Vagina (tissue), 2 donors: ENCODE data around the gene UBE2F. TPM values are rescaled to one million over a fixed set of nuclear protein-coding genes. Genes with fewer than 3 reads are reported as not detected.
A peak's percentile ranks its signal among the peaks of the same experiment; 100 is the strongest.

ENCODE experiments used
- DNase-seq, 2 donors: peaks; one replicate each; pipeline ENCODE4 v3.0.0-alpha.2; 2017; ENCODE audit errors: extremely low spot score in 2 of 2
- H3K27ac ChIP-seq: fragments of 200-600 bp; sonication (generic); one replicate; pipeline ENCODE4 v1.5.1; 2019
- H3K27me3 ChIP-seq: fragments of 200-600 bp; sonication (generic); one replicate; pipeline ENCODE4 v1.5.1; 2019
- H3K36me3 ChIP-seq, 2 donors: fragments of 200-600 bp; sonication (generic); one replicate each; pipeline ENCODE4 v1.5.1; 2017 to 2019
- H3K4me1 ChIP-seq: fragments of 200-600 bp; sonication (generic); one replicate; pipeline ENCODE4 v1.5.1; 2019
- H3K4me3 ChIP-seq, 2 donors: fragments of 200-600 bp; sonication (generic); 1 replicate in 1 of 2; 2 replicates in 1 of 2; pipeline ENCODE4 v1.5.1; 2016 to 2019
- H3K9me3 ChIP-seq: fragments of 200-600 bp; sonication (generic); one replicate; pipeline ENCODE4 v1.5.1; 2019
- CTCF ChIP-seq, 3 experiments: fragments of 450-650 bp in 2 of 3; fragments of 200-600 bp in 1 of 3; sonication (generic) in 1 of 3; IDR thresholded peaks; one replicate each; pipeline ENCODE4 v1.5.1; 2017 to 2019; ENCODE audit warnings: antibody characterized with exemption in 3 of 3, mild to moderate bottlenecking in 2 of 3, moderate library complexity in 2 of 3
- POLR2A ChIP-seq, 2 donors: fragments of 450-650 bp; IDR thresholded peaks; one replicate each; pipeline ENCODE4 v1.6.1; 2017; ENCODE audit warnings: antibody characterized with exemption in 2 of 2, mild to moderate bottlenecking in 2 of 2, moderate library complexity in 2 of 2
- POLR2AphosphoS5 ChIP-seq, 2 donors: sonication (generic); formaldehyde crosslinking; IDR thresholded peaks; one replicate each; pipeline ENCODE4 v1.9.0; 2017; ENCODE audit warnings: antibody characterized with exemption in 2 of 2, mild to moderate bottlenecking in 2 of 2, low read depth in 1 of 2; ENCODE audit not compliant: insufficient read depth in 1 of 2
- intact Hi-C: fragments of 100-400 bp; cut with DNase I; formaldehyde crosslinking; loops from one replicate; pipeline ENCODE4 v1.15.1; 2023
- total RNA-seq: library from RNA; depleted of rRNA; stranded (reverse); fragments of >200 nt; gene quantifications from one replicate; pipeline ENCODE4 v1.2.3, GENCODE V29; 2016

UBE2F gene
- total RNA-seq, 1 donor from 2014 or later, result 57.0 TPM

GRCh38 chr2:238081150-238081549 lies 114.3 kb downstream of the UBE2F start:
- no peaks in the 10 kb centered on the region for H3K9me3 ChIP-seq
- peaks cover 0 to 22% of the 10 kb centered on the region in 2 donors for H3K36me3 ChIP-seq
- TF ChIP-seq CTCF (IDR thresholded peaks at IDR 0.05) (no peak), POLR2A (IDR thresholded peaks at IDR 0.05) (no peak), POLR2AphosphoS5 (IDR thresholded peaks at IDR 0.05; ENCODE audit: insufficient read depth in 1 of 2, low read depth in 1 of 2) (no peak)
- DNase-seq, result no peak
- intact Hi-C loops, result no loop called here
- H3K27ac ChIP-seq, result no peak overlapping the region
- H3K27me3 ChIP-seq, result no peaks in the 10 kb centered on the region
- no peaks in the 10 kb centered on the region for H3K4me1 ChIP-seq
- H3K4me3 ChIP-seq, result no peak overlapping the region

GRCh38 chr2:238081561-238081960 lies 114.7 kb downstream of the UBE2F start:
- Histone ChIP-seq H3K4me1 (no peaks in the 10 kb centered on the region), H3K9me3 (no peaks in the 10 kb centered on the region), H3K36me3 (peaks cover 0 to 22% of the 10 kb centered on the region in 2 donors), H3K4me3 (no peak overlapping the region), H3K27me3 (no peaks in the 10 kb centered on the region), H3K27ac (no peak overlapping the region)
- intact Hi-C loops, result no loop called here
- TF ChIP-seq POLR2AphosphoS5 (IDR thresholded peaks at IDR 0.05; ENCODE audit: insufficient read depth in 1 of 2, low read depth in 1 of 2) (no peak), POLR2A (IDR thresholded peaks at IDR 0.05) (no peak), CTCF (IDR thresholded peaks at IDR 0.05) (no peak)
- no peak for DNase-seq

- peak in 1 of 2 donors; percentile 76 for DNase-seq
- peaks cover 0 to 22% of the 10 kb centered on the region in 2 donors for H3K36me3 ChIP-seq
- H3K27me3 ChIP-seq, result no peaks in the 10 kb centered on the region
- intact Hi-C loops, result no loop called here
- no peaks in the 10 kb centered on the region for H3K9me3 ChIP-seq
- no peak overlapping the region for H3K27ac ChIP-seq
- TF ChIP-seq POLR2A (IDR thresholded peaks at IDR 0.05), result no peak
- TF ChIP-seq CTCF (IDR thresholded peaks at IDR 0.05), result no peak
- H3K4me3 ChIP-seq, result no peak overlapping the region
- H3K4me1 ChIP-seq, result no peaks in the 10 kb centered on the region
Observed at GRCh38 chr2:238082151-238082550, 115.3 kb downstream of the UBE2F start.

GRCh38 chr2:238082827-238083226 lies 116.0 kb downstream of the UBE2F start:
- DNase-seq, result no peak
- Histone ChIP-seq H3K36me3 (peaks cover 0 to 22% of the 10 kb centered on the region in 2 donors), H3K4me1 (no peaks in the 10 kb centered on the region), H3K9me3 (no peaks in the 10 kb centered on the region), H3K27me3 (no peaks in the 10 kb centered on the region), H3K27ac (no peak overlapping the region), H3K4me3 (no peak overlapping the region)
- intact Hi-C loops, result no loop called here
- TF ChIP-seq POLR2A (IDR thresholded peaks at IDR 0.05), result no peak
- TF ChIP-seq CTCF (IDR thresholded peaks at IDR 0.05), result no peak
- TF ChIP-seq POLR2AphosphoS5 (IDR thresholded peaks at IDR 0.05; ENCODE audit: insufficient read depth in 1 of 2, low read depth in 1 of 2), result no peak

GRCh38 chr2:238083919-238084318 lies 117.1 kb downstream of the UBE2F start:
- intact Hi-C loops, result no loop called here
- H3K9me3 ChIP-seq, result no peaks in the 10 kb centered on the region
- no peaks in the 10 kb centered on the region for H3K4me1 ChIP-seq
- DNase-seq, result peak in 1 of 2 donors; percentile 72
- no peak overlapping the region for H3K4me3 ChIP-seq
- H3K27ac ChIP-seq, result no peak overlapping the region
- no peaks in the 10 kb centered on the region for H3K27me3 ChIP-seq
- H3K36me3 ChIP-seq, result peaks cover 0 to 22% of the 10 kb centered on the region in 2 donors
- TF ChIP-seq CTCF (IDR thresholded peaks at IDR 0.05) (no peak), POLR2AphosphoS5 (IDR thresholded peaks at IDR 0.05; ENCODE audit: insufficient read depth in 1 of 2, low read depth in 1 of 2) (no peak), POLR2A (IDR thresholded peaks at IDR 0.05) (no peak)
